Measurements from ENCODE around the gene LY9. TPM values are rescaled to one million over a fixed set of nuclear protein-coding genes. Genes with fewer than 3 reads are reported as not detected.

LY9 gene
- total RNA-seq, 1 donor, result not detected

GRCh38 chr1:160752406-160752805, 43.6 kb upstream of the LY9 start:
- no peak overlapping the region for H3K4me3 ChIP-seq (ENCODE audit: low read depth, low read length)
- no peak for TF ChIP-seq CTCF (IDR thresholded peaks at IDR 0.05; ENCODE audit: insufficient read depth, low read depth, low read length)
- no peak for DNase-seq (ENCODE audit: low read depth)

GRCh38 chr1:160752924-160753323, 43.0 kb upstream of the LY9 start:
- no peak overlapping the region for H3K4me3 ChIP-seq (ENCODE audit: low read depth, low read length)
- no peak for TF ChIP-seq CTCF (IDR thresholded peaks at IDR 0.05; ENCODE audit: insufficient read depth, low read depth, low read length)
- no peak for DNase-seq (ENCODE audit: low read depth)

GRCh38 chr1:160753594-160753993, 42.4 kb upstream of the LY9 start:
- DNase-seq (ENCODE audit: low read depth), result no peak
- no peak for TF ChIP-seq CTCF (IDR thresholded peaks at IDR 0.05; ENCODE audit: insufficient read depth, low read depth, low read length)
- H3K4me3 ChIP-seq (ENCODE audit: low read depth, low read length), result no peak overlapping the region

GRCh38 chr1:160755461-160755860, 40.5 kb upstream of the LY9 start:
- TF ChIP-seq CTCF (IDR thresholded peaks at IDR 0.05; ENCODE audit: insufficient read depth, low read depth, low read length), result no peak
- no peak for DNase-seq (ENCODE audit: low read depth)
- no peak overlapping the region for H3K4me3 ChIP-seq (ENCODE audit: low read depth, low read length)

GRCh38 chr1:160755911-160756848, 39.8 kb upstream of the LY9 start:
- TF ChIP-seq CTCF (IDR thresholded peaks at IDR 0.05; ENCODE audit: insufficient read depth, low read depth, low read length), result no peak
- no peak overlapping the region for H3K4me3 ChIP-seq (ENCODE audit: low read depth, low read length)
- no peak for DNase-seq (ENCODE audit: low read depth)

GRCh38 chr1:160756849-160757201, 39.1 kb upstream of the LY9 start:
- no peak overlapping the region for H3K4me3 ChIP-seq (ENCODE audit: low read depth, low read length)
- no peak for TF ChIP-seq CTCF (IDR thresholded peaks at IDR 0.05; ENCODE audit: insufficient read depth, low read depth, low read length)
- no peak for DNase-seq (ENCODE audit: low read depth)
